Hepatocyte (in vitro differentiated cells): ENCODE data around the gene PHACTR3. TPM values are rescaled to one million over a fixed set of nuclear protein-coding genes. Genes with fewer than 3 reads are reported as not detected.

Experiments
- DNase-seq: peaks from one replicate; pipeline ENCODE4 v3.0.0-alpha.2; 2016; ENCODE audit warnings: low spot score
- H2AFZ ChIP-seq: fragments of 200-600 bp; sonication (generic); 2 replicates; pipeline ENCODE4 v1.6.0; 2016; ENCODE audit warnings: antibody characterized with exemption, mild to moderate bottlenecking
- H3K27ac ChIP-seq: fragments of 200-600 bp; sonication (generic); 2 replicates; pipeline ENCODE4 v1.5.1; 2016; ENCODE audit warnings: mild to moderate bottlenecking
- H3K27me3 ChIP-seq: fragments of 200-600 bp; sonication (generic); 2 replicates; pipeline ENCODE4 v1.6.1; 2016
- H3K36me3 ChIP-seq: fragments of 200-600 bp; sonication (generic); replicated peaks from 2 replicates; pipeline ENCODE4 v1.5.1; 2016; ENCODE audit warnings: low read depth; ENCODE audit not compliant: insufficient read depth
- H3K4me1 ChIP-seq: fragments of 200-600 bp; sonication (generic); 2 replicates; pipeline ENCODE4 v1.5.1; 2016; ENCODE audit warnings: mild to moderate bottlenecking, moderate library complexity; ENCODE audit not compliant: insufficient read depth
- H3K4me2 ChIP-seq: fragments of 200-600 bp; sonication (generic); 2 replicates; pipeline ENCODE4 v1.6.0; 2016
- H3K4me3 ChIP-seq: fragments of 200-600 bp; sonication (generic); 2 replicates; pipeline ENCODE4 v1.5.1; 2016; ENCODE audit warnings: mild to moderate bottlenecking
- H3K79me2 ChIP-seq: fragments of 200-600 bp; sonication (generic); 2 replicates; pipeline ENCODE4 v1.6.0; 2017; ENCODE audit warnings: mild to moderate bottlenecking
- H3K9me2 ChIP-seq: fragments of 200-600 bp; sonication (generic); replicated peaks from 2 replicates; pipeline ENCODE4 v1.6.0; 2017; ENCODE audit warnings: mild to moderate bottlenecking; ENCODE audit not compliant: insufficient read depth
- H3K9me3 ChIP-seq: fragments of 200-600 bp; sonication (generic); 2 replicates; pipeline ENCODE4 v1.5.1; 2016; ENCODE audit warnings: low read depth, mild to moderate bottlenecking
- H4K20me1 ChIP-seq: fragments of 200-600 bp; sonication (generic); 2 replicates; pipeline ENCODE4 v1.6.0; 2016; ENCODE audit warnings: mild to moderate bottlenecking; ENCODE audit not compliant: insufficient read depth, poor library complexity, severe bottlenecking
- CTCF ChIP-seq: fragments of 200-600 bp; sonication (generic); IDR thresholded peaks from 2 replicates; pipeline ENCODE4 v1.5.1; 2016; ENCODE audit warnings: antibody characterized with exemption, mild to moderate bottlenecking; ENCODE audit not compliant: poor library complexity
- EZH2 ChIP-seq: fragments of 200-600 bp; sonication (generic); IDR thresholded peaks from 2 replicates; pipeline ENCODE4 v1.6.1; 2016; ENCODE audit warnings: antibody characterized with exemption, mild to moderate bottlenecking, borderline replicate concordance
- EZH2phosphoT487 ChIP-seq: fragments of 200-600 bp; sonication (generic); IDR thresholded peaks from one replicate; pipeline ENCODE4 v1.6.1; 2018; ENCODE audit warnings: antibody characterized with exemption, mild to moderate bottlenecking, low read depth, moderate library complexity; ENCODE audit not compliant: unreplicated experiment, severe bottlenecking
- WGBS: methylation state at CpG from one replicate; pipeline ENCODE4 v1.1.6; 2016; ENCODE audit warnings: low lambda C conversion rate; ENCODE audit errors: missing lambda C conversion rate; 5-methylcytosine and 5-hydroxymethylcytosine counted together
- polyA plus RNA-seq: library from polyadenylated mRNA; unstranded; fragments of >200 nt; fragmentation: Nextera tagmentation; extraction: Ambion mirVana; gene quantifications from 2 replicates; pipeline ENCODE4 v1.2.1, GENCODE V29; 2016
- total RNA-seq: library from RNA; depleted of rRNA; stranded (reverse); fragments of >200 nt; gene quantifications from 2 replicates; pipeline ENCODE4 v1.2.3, GENCODE V29; 2014

The PHACTR3 gene
- total and polyA plus RNA-seq, 2 experiments from 2014 or later = 5.2 to 7.5 TPM

- Histone ChIP-seq H3K4me1 (no peaks in the 10 kb centered on the region), H3K9me2 (no peaks in the 10 kb centered on the region), H3K27ac (no peak overlapping the region), H3K4me2 (no peak overlapping the region), H3K79me2 (no peaks in the 10 kb centered on the region), H3K4me3 (no peak overlapping the region), H3K9me3 (no peaks in the 10 kb centered on the region), H2AFZ (no peak overlapping the region), H3K27me3 (peaks cover 18% of the 10 kb centered on the region), H4K20me1 (no peaks in the 10 kb centered on the region), H3K36me3 (no peaks in the 10 kb centered on the region)
- 76% methylated on average over 12 of the region's 12 CpGs for WGBS
- DNase-seq = no peak
- TF ChIP-seq EZH2phosphoT487 (no peak), CTCF (no peak), EZH2 (no peak)
These were observed 143.6 kb downstream of the PHACTR3 start for GRCh38 chr20:59747671-59748515.

- no peak overlapping the region for H2AFZ ChIP-seq
- H4K20me1 ChIP-seq = no peaks in the 10 kb centered on the region
- DNase-seq = no peak
- H3K9me2 ChIP-seq = no peaks in the 10 kb centered on the region
- no peaks in the 10 kb centered on the region for H3K79me2 ChIP-seq
- no peak overlapping the region for H3K4me2 ChIP-seq
- H3K36me3 ChIP-seq = no peaks in the 10 kb centered on the region
- no peak for TF ChIP-seq CTCF
- TF ChIP-seq EZH2phosphoT487 = no peak
- TF ChIP-seq EZH2 = no peak
- no peak overlapping the region for H3K27ac ChIP-seq
- H3K9me3 ChIP-seq = no peaks in the 10 kb centered on the region
- 82% methylated on average over 14 of the region's 14 CpGs for WGBS
- peaks cover 18% of the 10 kb centered on the region for H3K27me3 ChIP-seq
- no peak overlapping the region for H3K4me3 ChIP-seq
- H3K4me1 ChIP-seq = no peaks in the 10 kb centered on the region
These were observed 144.4 kb downstream of the PHACTR3 start for GRCh38 chr20:59748619-59749191.

- H4K20me1 ChIP-seq = no peaks in the 10 kb centered on the region
- no peak for DNase-seq
- no peak overlapping the region for H3K4me3 ChIP-seq
- TF ChIP-seq EZH2 = no peak
- no peak for TF ChIP-seq CTCF
- no peak for TF ChIP-seq EZH2phosphoT487
- 77% methylated on average over 12 of the region's 12 CpGs for WGBS
- no peak overlapping the region for H2AFZ ChIP-seq
- H3K27ac ChIP-seq = no peak overlapping the region
- peaks cover 18% of the 10 kb centered on the region for H3K27me3 ChIP-seq
- no peaks in the 10 kb centered on the region for H3K4me1 ChIP-seq
- H3K9me3 ChIP-seq = no peaks in the 10 kb centered on the region
- no peaks in the 10 kb centered on the region for H3K79me2 ChIP-seq
- H3K36me3 ChIP-seq = no peaks in the 10 kb centered on the region
- H3K4me2 ChIP-seq = no peak overlapping the region
- H3K9me2 ChIP-seq = no peaks in the 10 kb centered on the region
These were observed 145.0 kb downstream of the PHACTR3 start for GRCh38 chr20:59749301-59749700.
